WERI-Rb-1 (cell line): ENCODE results near the gene ITPR1.
"Not testable (repeated sequence)": the region's sequence is repeated elsewhere in the genome, so short reads cannot be mapped to it uniquely, and the experiment has no call there.

Experiments
- DNase-seq: peaks from one replicate; pipeline ENCODE4 v3.0.0-alpha.2; 2020
- H3K27ac ChIP-seq: fragments of 250-450 bp; sonication (Bioruptor Pico); 2 replicates; pipeline ENCODE4 v1.5.1; 2020; ENCODE audit warnings: mild to moderate bottlenecking, moderate library complexity
- H3K27me3 ChIP-seq: fragments of 250-450 bp; sonication (Bioruptor Pico); 2 replicates; pipeline ENCODE4 v1.5.1; 2021; ENCODE audit warnings: mild to moderate bottlenecking, low read depth, moderate library complexity; ENCODE audit not compliant: insufficient read depth, severe bottlenecking
- H3K36me3 ChIP-seq: fragments of 250-450 bp; sonication (Bioruptor Pico); 2 replicates; pipeline ENCODE4 v1.5.1; 2020; ENCODE audit warnings: mild to moderate bottlenecking, moderate library complexity
- H3K4me3 ChIP-seq: 2 replicates; pipeline ENCODE4 v1.5.1; 2011; ENCODE audit warnings: low read depth, mild to moderate bottlenecking, control low read depth, low read length
- H3K9me3 ChIP-seq: fragments of 250-450 bp; sonication (Bioruptor Pico); 2 replicates; pipeline ENCODE4 v1.5.1; 2021; ENCODE audit warnings: mild to moderate bottlenecking, moderate library complexity; ENCODE audit not compliant: severe bottlenecking
- CTCF ChIP-seq: IDR thresholded peaks from 2 replicates; pipeline ENCODE4 v1.5.1; 2011; ENCODE audit warnings: low read depth, mild to moderate bottlenecking, control low read depth, inconsistent platforms, low read length

Gene ITPR1

GRCh38 chr3:4761759-4762158, 268.6 kb downstream of the ITPR1 start:
- H3K27ac ChIP-seq, result peak overlapping the region; percentile 80
- peaks cover 41% of the 10 kb centered on the region for H3K9me3 ChIP-seq
- no peak for TF ChIP-seq CTCF

DNA sequence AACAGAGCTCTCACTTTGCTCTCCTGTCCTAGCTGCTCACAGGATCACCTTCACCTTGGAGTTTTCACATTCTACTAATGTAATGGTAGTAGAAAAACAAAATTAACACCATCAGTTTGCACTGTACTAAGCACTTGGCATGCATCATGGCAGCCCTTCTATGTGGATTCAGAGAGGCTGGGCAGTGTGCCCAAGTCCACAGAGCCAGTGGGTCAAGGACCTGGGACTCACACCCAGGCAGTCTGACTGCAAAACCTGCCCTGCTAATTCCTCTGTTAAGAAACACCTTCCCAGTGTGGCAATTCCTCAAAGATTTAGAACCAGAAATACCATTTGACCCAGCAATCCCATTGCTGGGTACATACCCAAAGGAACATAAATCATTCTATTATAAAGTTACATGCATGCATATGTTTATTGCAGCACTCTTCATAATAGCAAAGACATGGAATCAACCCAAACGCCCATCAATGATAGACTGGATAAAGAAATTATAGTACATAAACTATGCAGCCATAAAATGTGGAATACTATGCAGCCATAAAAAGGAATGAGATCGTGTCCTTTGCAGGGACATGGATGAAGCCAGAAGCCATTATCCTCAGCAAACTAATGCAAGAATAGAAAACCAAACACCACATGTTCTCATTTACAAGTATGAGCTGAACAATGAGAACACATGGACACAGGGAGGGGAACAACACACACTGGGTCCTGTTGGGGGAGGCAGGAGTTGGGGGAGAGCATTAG, 269.5 kb downstream of the ITPR1 start:
- not testable (repeated sequence) for H3K27me3 ChIP-seq

More at GRCh38 chr3:4761759-4762158, 268.6 kb downstream of the ITPR1 start:
- no peak overlapping the region for H3K4me3 ChIP-seq
- no peaks in the 10 kb centered on the region for H3K27me3 ChIP-seq
- peak; percentile 72 for DNase-seq
- no peaks in the 10 kb centered on the region for H3K36me3 ChIP-seq

DNA sequence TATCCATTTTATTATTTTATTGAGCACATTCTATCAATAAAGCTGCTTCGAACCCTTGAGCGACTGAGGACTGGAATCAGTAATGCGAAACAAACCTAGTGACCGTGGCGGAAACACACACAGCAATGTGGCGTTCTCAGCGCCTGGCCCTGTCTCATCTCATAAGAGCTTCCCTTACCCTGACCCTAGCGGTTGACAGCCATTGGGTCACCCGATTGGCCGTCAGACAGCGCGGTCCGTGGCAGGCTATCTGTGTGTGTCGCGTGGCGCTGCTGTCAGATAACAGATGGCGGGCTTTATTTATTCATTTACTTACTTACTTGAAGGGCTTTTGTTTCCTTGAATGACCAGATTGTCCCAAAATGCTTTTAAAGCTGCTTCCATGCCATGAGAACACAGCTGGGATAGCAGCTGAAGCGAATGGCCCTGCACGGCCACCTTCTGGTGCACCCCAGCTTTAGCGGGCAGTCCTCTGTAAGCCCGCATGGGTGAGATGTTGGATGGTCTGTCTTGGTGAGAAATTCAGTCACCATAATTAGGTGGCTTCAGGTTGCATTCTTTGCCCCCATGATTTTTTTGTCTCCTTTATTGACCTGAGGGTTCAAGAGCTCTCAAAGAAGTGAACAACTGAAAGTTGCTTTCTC, 270.6 kb downstream of the ITPR1 start:
- peaks cover 34% of the 10 kb centered on the region for H3K9me3 ChIP-seq
- peak; percentile 59; the same call in 1 of the 2 replicates for TF ChIP-seq CTCF

More for the DNA sequence above, 269.5 kb downstream of the ITPR1 start:
- not testable (repeated sequence) for DNase-seq, H3K4me3 ChIP-seq, H3K36me3 ChIP-seq
- Histone ChIP-seq H3K27ac (peak overlapping the region; percentile 83), H3K9me3 (peaks cover 36% of the 10 kb centered on the region)

DNA sequence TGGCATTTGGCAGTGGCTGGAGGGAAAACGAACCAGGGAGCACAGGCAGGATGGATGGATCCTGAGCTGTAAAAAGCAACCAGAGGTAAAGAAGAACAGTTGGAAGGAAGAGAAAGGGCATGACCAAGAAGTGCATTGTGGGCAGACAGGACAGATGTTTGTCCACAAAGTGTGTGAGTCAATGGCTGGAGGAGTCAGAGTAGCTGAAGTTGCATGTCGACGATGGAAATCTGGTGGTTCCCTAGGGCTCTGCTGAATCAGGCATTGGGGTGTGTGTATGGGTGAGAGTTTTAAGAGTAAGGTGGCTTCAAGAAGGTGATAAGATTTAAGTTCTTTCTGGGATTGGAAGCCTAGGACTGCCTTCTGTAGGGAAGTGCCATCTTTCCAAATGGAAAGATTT, 272.1 kb downstream of the ITPR1 start:
- no peaks in the 10 kb centered on the region for H3K36me3 ChIP-seq
- no peak for DNase-seq
- no peak overlapping the region for H3K27ac ChIP-seq
- peaks cover 20% of the 10 kb centered on the region for H3K9me3 ChIP-seq
- H3K4me3 ChIP-seq, result no peak overlapping the region
- TF ChIP-seq CTCF, result no peak
- no peaks in the 10 kb centered on the region for H3K27me3 ChIP-seq

More for the DNA sequence above, 270.6 kb downstream of the ITPR1 start:
- Histone ChIP-seq H3K27ac (peak overlapping the region; percentile 83), H3K36me3 (no peaks in the 10 kb centered on the region), H3K4me3 (no peak overlapping the region; the same call in 1 of the 2 replicates), H3K27me3 (no peaks in the 10 kb centered on the region)
- DNase-seq, result peak; percentile 96

DNA sequence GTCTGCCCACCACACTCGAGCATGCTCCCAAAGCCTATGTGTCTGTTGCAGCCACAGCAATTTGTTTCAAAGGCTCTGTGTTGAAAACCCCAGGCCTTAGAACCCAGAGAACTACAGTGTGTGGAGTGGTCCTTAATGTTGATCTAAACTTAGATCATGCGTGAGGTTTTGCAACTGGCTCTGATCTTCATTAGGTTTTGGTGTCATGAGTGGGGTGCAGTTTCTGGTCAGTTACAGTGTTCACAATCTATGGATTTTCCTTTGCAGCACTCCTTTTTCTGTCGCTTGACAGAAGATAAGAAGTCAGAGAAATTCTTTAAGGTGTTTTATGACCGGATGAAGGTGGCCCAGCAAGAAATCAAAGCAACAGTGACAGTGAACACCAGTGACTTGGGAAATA, 273.1 kb downstream of the ITPR1 start:
- DNase-seq, result no peak
- Histone ChIP-seq H3K27me3 (no peaks in the 10 kb centered on the region), H3K4me3 (no peak overlapping the region), H3K36me3 (no peaks in the 10 kb centered on the region), H3K27ac (no peak overlapping the region), H3K9me3 (peaks cover 13% of the 10 kb centered on the region)
- no peak for TF ChIP-seq CTCF

- no peak overlapping the region for H3K4me3 ChIP-seq
- H3K9me3 ChIP-seq, result peaks cover 13% of the 10 kb centered on the region
- no peaks in the 10 kb centered on the region for H3K27me3 ChIP-seq
- no peak overlapping the region for H3K27ac ChIP-seq
- DNase-seq, result no peak
- TF ChIP-seq CTCF, result no peak
- no peaks in the 10 kb centered on the region for H3K36me3 ChIP-seq
These were observed 273.8 kb downstream of the ITPR1 start for GRCh38 chr3:4766716-4767499.
